GM20000 (cell line): ENCODE data around the gene ERG.

Experiments
- DNase-seq: peaks from one replicate; pipeline ENCODE4 v3.0.0; 2012; ENCODE audit warnings: low spot score
- CTCF ChIP-seq: IDR thresholded peaks from 2 replicates; pipeline ENCODE4 v1.5.1; 2012; ENCODE audit warnings: mild to moderate bottlenecking, control low read depth; ENCODE audit errors: extremely low read depth, missing control alignments

The ERG gene

GRCh38 chr21:38507374-38507942, 9.2 kb upstream of the ERG start:
- TF ChIP-seq CTCF: no peak
- no peak for DNase-seq

DNA sequence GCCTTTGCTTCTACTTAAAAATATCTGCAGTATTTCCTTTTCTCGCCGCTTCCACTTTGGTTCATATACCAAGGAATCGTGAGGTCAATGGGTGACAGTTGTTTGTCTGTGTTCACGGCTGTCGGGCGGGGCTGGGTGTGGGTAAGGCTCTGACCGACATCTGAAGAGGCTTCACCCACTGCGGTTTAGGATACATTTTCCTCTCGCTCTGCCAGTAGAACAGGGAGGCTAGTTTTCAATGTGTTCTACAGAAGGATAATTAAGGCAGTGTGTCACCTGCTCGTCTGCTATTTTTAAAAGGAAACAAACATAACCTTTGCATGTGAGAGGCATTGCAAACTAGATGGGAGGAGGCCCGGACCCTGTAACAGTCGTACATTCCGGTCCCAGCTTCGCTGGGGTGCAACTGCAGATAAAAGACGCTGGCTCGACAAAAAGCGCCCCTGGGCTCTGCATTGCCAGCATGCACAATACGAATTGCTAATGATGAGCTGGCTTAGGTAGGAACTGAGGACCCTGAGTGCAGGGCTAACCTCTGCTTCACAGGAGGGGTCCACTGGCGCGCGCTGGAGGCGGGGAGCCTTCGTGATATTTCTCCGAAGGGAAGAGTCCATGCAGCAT, 8.5 kb upstream of the ERG start:
- TF ChIP-seq CTCF: no peak
- DNase-seq: no peak

- TF ChIP-seq CTCF: peak; percentile 55
- DNase-seq: peak; percentile 32
Observed at GRCh38 chr21:38505654-38506523, 7.6 kb upstream of the ERG start.

DNA sequence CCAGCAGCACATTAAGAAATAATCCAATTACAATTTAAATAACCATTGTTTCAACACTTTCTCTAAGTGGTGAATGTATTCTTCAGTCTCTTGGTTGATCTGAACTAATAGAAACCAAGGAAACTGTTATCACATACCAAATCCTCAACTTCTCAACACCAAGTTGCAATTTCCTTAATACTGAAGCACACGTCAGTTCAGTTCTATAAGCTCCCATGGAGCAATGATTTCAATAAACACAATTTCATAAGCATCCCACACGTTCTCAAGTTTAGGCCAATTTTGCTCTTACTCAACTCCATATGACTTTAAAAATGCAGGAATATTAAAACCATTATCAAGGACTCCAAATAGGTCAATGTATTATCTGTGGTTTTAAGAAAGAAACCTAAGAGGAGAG, 5.8 kb upstream of the ERG start:
- no peak for DNase-seq
- TF ChIP-seq CTCF: no peak

- DNase-seq: no peak
- TF ChIP-seq CTCF: no peak
Observed at GRCh38 chr21:38503583-38503982, 5.3 kb upstream of the ERG start.

- DNase-seq: no peak
- TF ChIP-seq CTCF: no peak
Observed at GRCh38 chr21:38500073-38500472, 1.8 kb upstream of the ERG start.

GRCh38 chr21:38499296-38499695, 1.0 kb upstream of the ERG start:
- DNase-seq: no peak
- TF ChIP-seq CTCF: no peak
